NCI-H187 (cell line): ENCODE measurements around the gene DPYD.
"Not testable (repeated sequence)": the region's sequence is repeated elsewhere in the genome, so short reads cannot be mapped to it uniquely, and the experiment has no call there.

Experiments
- DNase-seq, 2 experiments: peaks; one replicate each; lab custom pipeline; 2025; lab: John Stamatoyannopoulos, UW

The DPYD gene

DNA sequence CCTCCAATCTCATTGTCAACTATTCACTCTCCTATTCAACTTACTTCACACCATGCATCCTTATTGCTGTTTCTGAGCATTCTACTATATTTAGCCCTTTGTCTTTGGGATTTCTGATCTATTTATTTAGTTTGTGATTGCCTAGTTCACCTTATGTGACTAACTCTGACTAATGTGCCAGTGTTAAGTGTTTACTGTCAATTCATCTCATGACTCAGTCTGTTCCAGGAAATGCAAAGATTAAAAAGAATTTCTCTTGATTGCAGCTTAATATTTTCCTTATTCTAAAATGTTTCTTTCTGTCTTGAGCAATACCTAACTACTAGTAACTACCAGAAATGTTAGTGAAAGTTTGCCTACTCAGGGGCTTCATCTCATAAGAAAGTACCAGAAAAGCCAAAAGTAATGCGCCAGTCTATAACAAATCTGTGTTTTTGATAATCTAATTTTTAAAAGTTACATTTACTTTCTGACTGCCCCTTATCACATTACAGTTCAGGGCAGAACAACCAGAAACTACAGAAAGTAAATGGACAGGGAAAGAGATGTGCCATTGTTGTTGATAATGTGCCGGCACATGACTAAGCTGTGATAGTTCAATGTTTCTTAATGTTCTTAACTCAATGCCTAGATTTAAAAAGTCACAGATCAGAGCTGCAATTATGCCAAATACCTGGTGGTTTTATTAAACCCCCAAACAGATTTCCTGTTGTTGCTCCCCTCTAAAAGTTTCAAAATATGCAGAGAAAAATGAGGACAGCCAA, 642.8 kb downstream of the DPYD start:
- no peak for DNase-seq

DNA sequence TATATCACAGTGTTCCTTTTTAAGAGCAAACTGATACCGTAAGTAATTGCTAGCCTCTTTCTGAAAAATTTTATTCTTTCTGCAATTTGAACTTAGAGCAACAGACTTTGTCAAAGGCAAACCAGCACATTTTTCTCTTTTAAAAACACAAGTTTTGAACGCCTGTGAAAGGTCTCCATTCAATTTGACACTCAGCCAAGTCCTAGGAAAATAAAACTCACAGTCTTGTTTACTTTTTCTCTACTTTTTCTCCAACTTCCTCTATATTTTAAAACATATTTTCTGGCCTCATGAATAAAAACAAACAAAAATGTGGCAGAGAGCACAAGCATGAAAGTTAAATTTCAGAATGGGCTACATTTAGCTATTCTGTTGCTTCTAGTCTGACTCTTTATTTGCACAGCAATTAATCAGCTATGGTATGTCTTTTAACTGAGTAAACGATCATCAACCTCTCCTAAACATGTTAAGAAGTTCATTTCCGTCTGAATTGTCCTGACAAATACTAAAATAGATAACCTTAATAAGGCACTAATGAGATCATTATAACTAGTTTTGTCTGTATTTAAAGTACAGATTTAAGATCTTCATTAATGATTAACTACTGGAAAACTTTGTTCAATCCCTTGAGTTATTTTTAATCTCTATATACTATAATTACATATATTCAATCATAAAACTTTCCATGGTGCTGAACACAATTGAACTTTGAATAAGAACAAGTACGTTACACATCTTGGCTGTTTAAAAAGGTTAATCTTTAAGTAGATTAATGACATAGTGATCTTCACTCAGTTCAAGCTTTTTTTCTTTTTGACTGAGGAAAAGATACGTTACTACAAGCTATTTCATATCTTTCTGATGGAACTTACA, 648.7 kb downstream of the DPYD start:
- no peak for DNase-seq

DNA sequence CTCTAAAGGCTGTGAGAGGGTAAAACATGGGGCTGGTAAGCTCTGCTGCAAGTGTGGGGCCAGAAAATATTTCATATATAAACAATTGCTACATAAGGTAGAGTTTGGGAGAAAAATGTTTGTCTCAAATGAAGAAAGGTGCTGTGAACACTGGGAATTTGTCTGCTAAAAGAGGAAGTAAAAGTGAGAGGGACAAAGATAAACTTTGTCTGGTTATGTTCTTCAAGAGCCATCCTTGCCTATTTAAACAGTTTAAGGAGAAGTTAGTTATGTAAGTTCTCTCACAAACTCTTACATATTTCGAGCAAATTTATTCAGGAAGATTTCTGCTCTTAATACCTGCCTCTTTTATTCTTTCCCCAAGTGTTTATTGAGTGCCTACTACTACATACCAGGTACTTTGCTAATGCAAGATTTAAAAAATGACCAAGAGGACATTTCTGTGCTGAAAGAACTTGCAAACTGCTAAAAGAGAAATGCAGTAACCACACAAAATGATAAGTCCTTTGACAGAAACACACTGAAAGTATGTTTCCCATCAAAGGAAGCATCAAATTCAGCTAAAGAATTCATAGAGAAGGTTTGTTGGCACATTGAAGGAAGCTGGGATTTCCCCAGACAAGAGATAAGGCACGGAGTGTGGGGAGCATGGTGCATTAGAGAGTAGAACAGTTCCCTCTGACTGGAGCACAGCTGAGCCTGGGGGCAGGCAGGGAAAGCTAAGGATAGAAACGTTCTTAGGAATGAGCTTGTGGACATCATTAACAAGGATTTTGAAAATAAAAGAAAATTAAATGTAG, 650.1 kb downstream of the DPYD start:
- DNase-seq = no peak

DNA sequence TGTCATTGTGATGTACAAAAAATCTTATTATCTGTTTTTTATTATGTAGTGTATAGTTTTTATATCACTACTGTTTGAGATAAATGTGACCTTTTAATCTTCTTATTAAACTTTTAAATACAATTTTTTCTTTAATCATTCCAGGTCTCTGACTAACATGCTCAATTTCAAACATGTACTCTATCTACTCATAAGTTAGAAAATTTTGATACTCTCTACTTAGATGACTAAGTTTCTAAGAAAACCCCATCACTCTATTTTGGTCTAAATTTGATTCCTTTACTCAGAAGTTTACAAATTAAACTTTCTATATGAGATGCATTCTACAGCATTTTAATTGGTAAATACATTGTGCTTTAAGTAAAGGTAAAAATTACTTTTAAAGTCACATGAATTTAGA, 655.2 kb downstream of the DPYD start:
- DNase-seq = no peak

DNA sequence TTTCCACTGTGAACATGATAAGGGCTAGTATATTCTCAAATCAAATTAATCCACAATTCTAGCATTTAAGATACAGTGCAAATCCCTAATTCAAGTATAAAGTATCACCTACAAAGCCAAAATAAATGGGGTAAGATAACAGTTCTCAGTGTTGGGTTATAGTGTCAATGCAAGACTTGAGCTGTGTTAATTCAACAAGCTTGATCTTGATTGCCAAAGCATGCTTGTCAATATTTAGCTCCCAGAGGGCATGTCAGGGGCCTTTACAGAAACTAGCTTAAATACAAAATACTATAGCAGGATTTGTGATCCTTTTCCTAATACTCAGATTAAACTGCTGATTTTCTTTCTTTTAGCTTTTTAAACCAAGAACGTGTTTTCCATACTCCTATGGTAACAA, 658.0 kb downstream of the DPYD start:
- no peak for DNase-seq

DNA sequence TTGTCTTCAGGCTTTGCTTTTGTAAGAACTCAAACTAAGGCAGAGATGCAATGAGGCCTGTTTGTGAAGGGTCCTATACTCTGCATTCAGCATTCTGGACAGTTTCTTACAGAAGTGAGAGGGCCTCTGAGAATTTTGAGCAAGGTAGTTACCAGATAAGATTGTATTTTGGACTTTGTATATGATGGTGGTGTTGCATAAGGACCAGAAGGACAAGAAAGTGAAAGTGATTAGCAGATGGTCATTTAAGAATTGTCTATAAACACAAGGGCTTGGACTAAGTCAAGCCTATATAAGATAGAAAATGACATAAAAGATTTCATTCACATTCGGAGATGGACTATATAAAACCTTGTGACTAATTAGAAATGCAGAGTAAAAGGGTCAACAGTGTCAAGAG, 662.2 kb downstream of the DPYD start:
- no peak for DNase-seq

DNA sequence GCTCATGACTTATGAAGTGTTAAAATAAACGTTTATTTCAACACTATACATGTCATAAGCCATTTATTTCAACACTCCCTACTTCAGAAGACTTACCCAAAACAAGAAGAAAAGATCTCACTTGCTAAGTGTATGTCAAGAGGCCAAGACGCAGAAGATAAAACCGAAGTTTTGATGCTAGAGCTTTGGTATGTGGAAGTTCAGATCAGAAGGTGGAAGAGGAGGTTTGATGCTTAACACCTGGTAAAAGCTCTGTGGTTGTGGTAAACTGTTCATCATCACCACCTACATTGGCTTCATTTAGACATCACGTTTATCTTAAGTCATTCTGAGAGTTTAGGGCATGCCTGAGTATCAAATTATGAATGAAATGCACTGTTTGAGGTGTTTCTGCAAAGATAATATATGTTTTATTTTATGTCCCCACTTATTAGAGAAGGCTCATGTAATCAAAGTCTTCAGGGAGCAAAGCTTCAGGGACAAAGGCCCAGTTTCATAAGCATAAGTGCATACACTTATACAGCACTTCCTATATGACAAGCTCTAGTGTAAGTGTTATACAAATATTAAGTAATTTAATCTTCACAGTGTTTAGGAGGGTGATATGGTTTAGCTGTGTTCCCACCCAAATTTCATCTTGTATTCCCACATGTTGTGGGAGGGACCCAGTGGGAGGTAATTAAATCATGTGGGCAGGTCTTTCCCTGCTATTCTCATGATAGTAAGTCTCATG, 665.9 kb downstream of the DPYD start:
- no peak for DNase-seq

DNA sequence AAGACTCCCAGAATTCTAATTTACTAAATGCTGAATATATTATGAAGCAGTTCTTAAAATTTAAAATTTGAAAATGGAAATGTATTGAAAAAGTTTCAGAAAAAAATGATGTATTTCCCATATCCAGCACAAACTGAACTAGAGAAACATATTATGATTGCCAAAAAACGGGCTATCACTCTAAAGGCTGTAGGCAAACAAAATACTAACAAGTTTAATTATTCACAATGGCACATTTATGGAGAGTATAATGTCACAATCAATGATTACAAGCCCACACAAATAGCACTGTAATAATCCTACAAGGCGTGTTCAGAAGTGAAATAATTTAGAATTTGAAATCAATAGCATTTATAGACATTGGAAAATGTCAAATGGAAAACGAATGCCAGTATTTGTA, 667.9 kb downstream of the DPYD start:
- no peak for DNase-seq

DNA sequence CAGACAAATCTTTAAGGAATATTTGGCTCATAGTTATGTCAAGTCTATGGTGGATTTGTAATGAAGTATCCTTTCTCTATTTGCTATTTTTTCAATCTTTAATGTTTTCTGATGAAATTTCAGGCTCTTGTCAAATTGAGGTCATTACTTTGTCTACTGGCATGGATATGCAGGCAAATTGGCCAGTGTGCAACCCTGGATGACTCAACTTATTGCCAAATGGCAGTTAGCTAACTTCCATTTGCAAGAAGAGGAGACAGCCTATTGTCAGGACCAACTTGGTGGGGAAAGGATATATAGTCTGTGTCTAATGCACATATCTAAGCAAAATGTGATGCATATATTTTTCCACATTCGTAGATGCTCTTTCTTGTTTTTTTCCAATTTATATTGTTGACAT, 668.8 kb downstream of the DPYD start:
- DNase-seq = no peak

DNA sequence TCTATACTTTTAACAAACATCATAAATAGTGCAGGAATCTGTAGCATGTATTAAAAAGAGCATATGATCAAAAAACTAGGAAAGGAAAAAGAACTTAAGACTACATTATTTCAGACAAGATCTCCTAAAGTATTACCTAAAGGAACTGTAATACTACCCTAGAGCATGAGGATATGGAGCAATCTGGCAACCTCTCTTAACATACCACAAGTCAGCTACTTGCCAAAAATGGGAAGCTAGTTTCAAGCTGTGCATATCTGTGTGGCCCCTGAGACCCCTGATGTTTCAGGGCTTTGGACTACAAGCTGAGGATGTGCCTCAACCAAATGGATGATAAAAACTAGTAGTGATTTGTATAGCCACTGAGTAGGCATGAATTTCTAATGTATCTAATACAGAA, 673.6 kb downstream of the DPYD start:
- DNase-seq = no peak

DNA sequence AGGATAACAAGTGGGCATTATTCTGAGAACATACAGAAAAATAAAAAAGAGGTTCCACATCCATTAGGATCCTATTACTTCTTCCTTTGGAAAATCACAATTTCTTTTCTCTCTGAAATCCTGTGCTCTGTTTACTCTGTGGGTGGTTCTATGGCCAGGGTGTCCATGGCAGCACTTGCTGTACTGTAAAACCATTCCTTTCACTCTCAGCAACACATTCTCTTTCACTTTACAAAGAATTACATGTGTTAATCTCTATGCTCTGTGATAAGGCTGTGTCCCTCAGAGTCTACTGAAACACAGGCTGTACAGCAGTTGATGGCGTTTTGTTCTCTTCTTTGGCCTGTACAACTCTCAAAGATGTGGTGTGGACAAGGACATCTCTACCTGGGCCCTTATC, 675.2 kb downstream of the DPYD start:
- DNase-seq = no peak

DNA sequence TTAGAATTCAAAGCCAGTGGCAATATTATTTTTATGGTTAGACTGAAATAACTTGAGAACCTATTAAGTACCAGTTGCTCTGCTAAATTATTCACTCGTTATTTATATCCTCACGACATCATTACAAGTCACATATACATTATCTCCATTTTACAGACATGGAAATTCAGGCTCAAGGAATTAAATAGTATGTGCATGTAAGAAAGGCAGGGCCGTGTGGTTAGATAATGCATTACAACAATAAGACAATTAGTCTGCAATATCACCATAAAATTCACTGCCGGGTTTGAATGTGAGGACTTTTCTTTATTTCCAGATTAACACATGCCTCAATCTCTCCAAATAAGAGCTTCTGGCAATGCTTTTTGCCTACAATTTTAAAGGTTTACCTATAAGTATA, 675.8 kb downstream of the DPYD start:
- DNase-seq = no peak

DNA sequence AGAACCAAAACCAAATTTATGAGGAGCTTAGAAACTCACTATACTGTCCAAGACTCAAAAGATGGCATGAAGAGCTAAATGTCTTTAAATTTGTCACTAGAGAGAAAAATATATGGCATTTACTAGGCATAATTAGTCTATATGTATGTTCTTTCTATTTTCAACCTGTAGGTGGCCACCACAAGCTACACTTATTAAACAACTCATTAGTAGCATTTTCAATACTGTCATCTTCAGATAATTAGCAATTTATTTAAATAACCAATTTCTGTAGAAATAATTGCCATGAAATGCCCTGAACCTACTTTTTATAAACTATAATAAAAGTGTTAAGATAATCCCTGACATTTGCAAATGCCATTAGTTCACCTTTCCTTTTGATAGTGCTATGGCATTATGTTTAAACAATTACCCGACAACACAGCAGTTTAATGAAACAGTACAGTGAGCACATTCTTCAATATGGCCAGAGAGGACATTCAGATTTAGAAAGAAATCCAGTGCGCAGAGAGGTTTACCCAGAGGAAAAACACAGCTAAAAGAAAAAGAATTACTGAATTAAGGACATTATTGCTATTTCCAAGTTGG, 676.8 kb downstream of the DPYD start:
- DNase-seq = no peak

DNA sequence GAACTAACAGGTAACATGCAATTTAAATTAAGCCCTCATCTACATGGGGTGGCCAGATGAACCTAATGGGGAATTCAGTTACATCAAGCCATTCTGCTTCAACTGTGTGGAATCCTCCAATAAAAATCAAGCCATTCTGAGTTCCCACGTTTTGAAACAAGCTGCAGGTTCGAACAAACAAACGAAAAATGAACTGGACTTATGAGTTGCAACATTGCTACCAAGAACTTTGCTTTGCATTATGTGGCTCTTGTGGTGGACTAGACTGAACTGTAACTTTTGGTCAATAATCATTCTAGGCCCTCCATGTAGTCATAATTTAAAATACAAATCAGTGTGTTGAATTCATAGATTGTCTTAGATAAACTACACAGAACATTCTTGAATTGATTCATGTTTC, 682.0 kb downstream of the DPYD start:
- DNase-seq = no peak

DNA sequence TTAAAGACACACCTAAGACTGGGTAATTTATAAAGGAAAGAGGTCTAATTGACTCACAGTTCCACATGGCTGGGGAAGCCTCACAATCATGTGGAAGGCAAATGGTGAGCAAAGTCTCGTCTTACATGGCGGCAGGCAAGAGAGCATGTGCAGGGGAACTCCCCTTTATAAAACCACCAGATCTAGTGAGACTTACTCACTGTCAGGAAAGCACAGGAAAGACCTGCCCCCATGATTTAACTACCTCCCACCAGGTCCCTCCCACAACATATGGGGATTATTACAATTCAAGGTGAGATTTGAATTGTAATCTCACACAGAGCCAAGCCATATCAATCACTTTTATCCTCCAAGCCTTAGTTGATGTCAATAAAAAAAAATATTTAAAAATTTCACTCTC, 689.5 kb downstream of the DPYD start:
- not testable (repeated sequence) for DNase-seq

DNA sequence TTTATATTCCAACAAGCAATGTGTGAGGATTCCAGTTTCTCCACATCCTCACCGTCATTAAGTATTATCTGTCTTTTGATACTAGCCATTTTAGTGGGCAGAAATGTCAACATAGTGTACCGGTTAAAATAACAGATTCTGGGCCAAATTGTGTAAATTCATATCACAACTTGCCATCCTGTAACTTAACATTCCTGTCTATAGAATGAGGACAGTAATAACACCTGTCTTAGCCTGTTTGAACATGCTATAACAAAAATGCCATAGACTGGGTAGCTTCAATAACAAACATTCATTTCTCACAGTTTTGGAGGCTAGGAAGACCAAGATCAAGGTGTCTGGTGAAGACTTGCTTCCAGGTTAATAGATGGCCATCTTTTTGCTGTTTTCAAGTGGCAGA, 708.2 kb downstream of the DPYD start:
- DNase-seq = no peak

DNA sequence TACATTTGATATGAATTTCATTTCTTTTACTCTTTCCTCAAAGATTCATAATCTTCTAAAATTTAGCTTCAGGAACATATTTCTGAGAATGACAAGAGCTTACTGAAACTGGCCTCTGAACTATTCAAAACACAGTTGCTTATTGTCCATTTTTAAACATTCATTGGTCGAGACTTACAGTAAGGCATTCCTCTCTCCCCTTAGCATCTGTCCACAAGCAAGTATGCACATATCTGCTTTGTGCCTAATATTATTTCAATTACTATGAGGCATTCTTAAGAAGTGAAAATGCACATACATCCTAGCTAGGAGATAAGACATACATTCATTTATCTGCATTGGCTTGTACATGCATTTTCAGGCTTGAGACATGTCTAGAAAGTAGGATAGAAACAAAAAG, 710.5 kb downstream of the DPYD start:
- DNase-seq = no peak

DNA sequence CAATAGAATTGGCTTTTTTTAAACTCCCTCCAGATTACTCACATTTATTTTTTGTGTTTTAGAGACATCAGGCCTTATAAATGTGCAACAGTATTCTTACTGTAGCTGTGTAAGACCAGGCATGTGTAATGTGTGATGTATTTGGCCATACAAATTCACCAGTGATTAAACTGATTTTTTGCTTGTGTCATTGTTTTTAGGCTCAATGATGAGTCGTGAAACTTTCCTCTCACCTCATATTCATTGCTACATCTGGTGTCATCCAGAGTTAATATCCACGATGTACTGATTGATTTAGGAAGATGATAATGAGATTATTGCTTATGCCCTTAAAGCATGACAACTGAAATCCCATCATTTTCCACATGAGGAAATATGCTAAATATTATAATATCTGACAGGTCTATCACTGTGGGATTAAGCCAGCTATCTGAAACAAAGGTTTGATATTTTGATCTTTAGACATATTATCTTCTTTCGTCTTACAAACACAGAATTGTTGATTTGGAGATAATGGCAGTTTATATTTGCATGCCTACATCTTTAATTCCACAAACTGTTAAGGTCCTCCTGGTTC, 711.4 kb downstream of the DPYD start:
- no peak for DNase-seq

DNA sequence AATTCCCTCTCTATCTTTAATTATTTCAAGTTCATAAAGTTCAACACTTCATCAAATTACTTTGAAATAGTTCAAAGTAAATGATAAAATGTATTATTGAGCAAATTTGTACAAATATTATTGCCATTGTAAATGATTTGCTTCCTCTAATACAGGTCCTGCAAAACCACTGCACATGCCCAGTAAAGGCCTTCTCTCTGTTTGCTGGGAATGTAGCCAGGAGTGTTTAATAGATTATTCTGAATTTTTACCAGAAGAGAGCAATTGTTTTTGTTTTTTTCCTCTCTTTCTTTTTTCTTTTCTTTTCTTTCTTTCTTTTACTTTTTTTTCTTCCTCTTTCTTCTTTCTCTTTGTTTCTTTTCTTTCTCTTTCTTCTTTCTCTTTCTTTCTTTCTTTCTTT, 713.0 kb downstream of the DPYD start:
- DNase-seq = no peak

DNA sequence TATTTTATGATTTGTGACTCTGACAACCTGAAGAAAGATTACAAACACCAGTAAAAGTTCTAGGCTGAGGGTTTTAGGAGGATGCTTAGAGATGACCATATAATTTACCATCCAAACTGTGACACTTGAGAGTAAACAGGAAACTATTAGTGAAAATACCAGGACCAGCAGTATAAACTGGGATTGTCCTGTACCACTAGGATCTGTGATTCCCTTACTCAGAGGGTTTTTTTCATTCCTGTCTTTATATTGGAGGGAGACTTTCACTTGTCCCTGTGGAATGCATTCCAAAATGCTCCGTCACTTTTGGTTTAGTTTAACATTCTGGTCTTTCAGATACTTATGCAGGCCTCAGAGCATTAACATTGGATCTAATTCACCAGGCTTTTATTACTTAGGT, 716.4 kb downstream of the DPYD start:
- no peak for DNase-seq
